ENCODE results near the gene KRTAP3-2.
"Not testable (repeated sequence)": the region's sequence is repeated elsewhere in the genome, so short reads cannot be mapped to it uniquely, and the experiment has no call there.

The KRTAP3-2 gene

GRCh38 chr17:40999563-40999962 lies at the start of gene KRTAP3-2:
Gene KRTAP3-2 (minus strand): TSS chr17:40999906. CDS start chr17:40999853, 53 bp downstream.
- not testable (repeated sequence) for H3K4me3 ChIP-seq (ENCODE audit: low read depth, low read length)

GRCh38 chr17:41049110-41049509 lies 49.4 kb upstream of the KRTAP3-2 start:
- DNase-seq (ENCODE audit: low read depth) = peak; percentile 33

More at GRCh38 chr17:40999563-40999962, at the start of gene KRTAP3-2:
- not testable (repeated sequence) for DNase-seq (ENCODE audit: low read depth)

GRCh38 chr17:41048441-41048840 lies 48.7 kb upstream of the KRTAP3-2 start:
- DNase-seq (ENCODE audit: low read depth) = no peak
- TF ChIP-seq CTCF (IDR thresholded peaks at IDR 0.05; ENCODE audit: insufficient read depth, low read depth, low read length, missing control alignments) = no peak
- H3K4me3 ChIP-seq (ENCODE audit: low read depth, low read length) = no peak overlapping the region

More at GRCh38 chr17:41049110-41049509, 49.4 kb upstream of the KRTAP3-2 start:
- TF ChIP-seq CTCF (IDR thresholded peaks at IDR 0.05; ENCODE audit: insufficient read depth, low read depth, low read length, missing control alignments) = no peak
- H3K4me3 ChIP-seq (ENCODE audit: low read depth, low read length) = no peak overlapping the region

GRCh38 chr17:41046735-41047465 lies 47.2 kb upstream of the KRTAP3-2 start, which contains the start of gene KRTAP2-1:
Gene KRTAP2-1 (minus strand): TSS chr17:41047316. CDS start chr17:41047267, 49 bp downstream.
- not testable (repeated sequence) for DNase-seq (ENCODE audit: low read depth); H3K4me3 ChIP-seq (ENCODE audit: low read depth, low read length)

- no peak for DNase-seq (ENCODE audit: low read depth)
- no peak for TF ChIP-seq CTCF (IDR thresholded peaks at IDR 0.05; ENCODE audit: insufficient read depth, low read depth, low read length, missing control alignments)
- no peak overlapping the region for H3K4me3 ChIP-seq (ENCODE audit: low read depth, low read length)
Observed at GRCh38 chr17:41042953-41043352, 43.2 kb upstream of the KRTAP3-2 start.

GRCh38 chr17:41040783-41041571 lies 41.3 kb upstream of the KRTAP3-2 start, which contains the start of gene KRTAP1-1:
Gene KRTAP1-1 (minus strand): TSS chr17:41041450. CDS start chr17:41041397, 53 bp downstream.
- not testable (repeated sequence) for DNase-seq (ENCODE audit: low read depth)

GRCh38 chr17:41037853-41038350 lies 38.2 kb upstream of the KRTAP3-2 start:
- no peak for TF ChIP-seq CTCF (IDR thresholded peaks at IDR 0.05; ENCODE audit: insufficient read depth, low read depth, low read length, missing control alignments)
- H3K4me3 ChIP-seq (ENCODE audit: low read depth, low read length) = no peak overlapping the region
- DNase-seq (ENCODE audit: low read depth) = no peak

More at GRCh38 chr17:41040783-41041571, 41.3 kb upstream of the KRTAP3-2 start, which contains the start of gene KRTAP1-1:
- not testable (repeated sequence) for H3K4me3 ChIP-seq (ENCODE audit: low read depth, low read length)

GRCh38 chr17:41034346-41034935 lies 34.7 kb upstream of the KRTAP3-2 start, which contains the start of gene KRTAP1-3:
Gene KRTAP1-3 (minus strand): TSS chr17:41034874. CDS start chr17:41034821, 53 bp downstream.
- DNase-seq (ENCODE audit: low read depth); H3K4me3 ChIP-seq (ENCODE audit: low read depth, low read length): not testable (repeated sequence)

Data from GM12865 (cell line).